Kidney (tissue), 14 donors: ENCODE measurements around the gene OTUB2. TPM values are rescaled to one million over a fixed set of nuclear protein-coding genes. Genes with fewer than 3 reads are reported as not detected.

Experiments used
- DNase-seq, 5 donors: peaks; one replicate each; pipeline ENCODE4 v3.0.0-alpha.2; 2013 to 2020
- FAIRE-seq: peaks from 2 replicates; lab custom pipeline; 2012; peaks lifted over from hg19 to GRCh38; lab: Jason Lieb, UNC
- H3K27ac ChIP-seq, 2 donors: one replicate each; pipeline ENCODE4 v1.7.0; 2013; ENCODE audit warnings: low read depth in 2 of 2, low read length in 2 of 2, inconsistent platforms in 1 of 2
- H3K27me3 ChIP-seq: one replicate; pipeline ENCODE4 v1.7.1; 2013; ENCODE audit warnings: low read length, inconsistent platforms; ENCODE audit not compliant: control insufficient read depth, insufficient read depth
- H3K36me3 ChIP-seq, 3 donors: one replicate each; pipeline versions ENCODE4 v1.7.0 to v1.7.1; 2013; ENCODE audit warnings: low read length in 3 of 3, control low read depth in 1 of 3, inconsistent platforms in 1 of 3; ENCODE audit not compliant: insufficient read depth in 3 of 3, control insufficient read depth in 2 of 3
- H3K4me1 ChIP-seq, 3 donors: one replicate each; pipeline versions ENCODE4 v1.7.0 to v1.7.1; 2013; ENCODE audit warnings: low read length in 3 of 3, inconsistent platforms in 1 of 3, low read depth in 1 of 3; ENCODE audit not compliant: control insufficient read depth in 2 of 3, insufficient read depth in 2 of 3
- H3K4me3 ChIP-seq, 3 donors: one replicate each; pipeline versions ENCODE4 v1.7.0 to v1.8.1; 2013; ENCODE audit warnings: low read length in 3 of 3, control low read depth in 1 of 3, inconsistent platforms in 1 of 3
- H3K9ac ChIP-seq, 3 donors: one replicate each; pipeline versions ENCODE4 v1.7.0 to v1.7.1; 2013; ENCODE audit warnings: low read length in 3 of 3, control low read depth in 1 of 3, inconsistent platforms in 1 of 3
- H3K9me3 ChIP-seq, 3 donors: one replicate each; pipeline versions ENCODE4 v1.7.0 to v1.7.1; 2013; ENCODE audit warnings: low read length in 3 of 3, control low read depth in 1 of 3, inconsistent platforms in 1 of 3; ENCODE audit not compliant: control insufficient read depth in 2 of 3, insufficient read depth in 1 of 3
- intact Hi-C: fragments of 100-400 bp; cut with DNase I; formaldehyde crosslinking; loops from one replicate; pipeline ENCODE4 v1.11.1; 2022
- polyA plus RNA-seq: library from polyadenylated mRNA; stranded (reverse); fragments of 350-450 nt; fragmentation: Illumina TruSeq; extraction: RNeasy Lipid Tissue Mini Kit (QIAGEN cat#74804); gene quantifications from one replicate; pipeline ENCODE4 v1.2.3, GENCODE V29; 2014; ENCODE audit warnings: low read depth, low replicate concordance; ENCODE audit not compliant: insufficient read depth
- total RNA-seq: library from RNA; stranded (reverse); fragmentation: NEBNext Ultra II Directional; extraction: Animal tissue kit (Norgen Biotek cat#: 25700); gene quantifications from one replicate; pipeline ENCODE4 v1.2.1, GENCODE V29; 2021
- TF ChIP-seq, protein P1 (sequence below): IDR thresholded peaks from 3 replicates; pipeline ENCODE4 v1.5.1; 2012; ENCODE audit warnings: mild to moderate bottlenecking, moderate library complexity, borderline replicate concordance; ENCODE audit not compliant: insufficient read depth; ENCODE audit errors: extremely low read depth
- donor health status: control.
- donor health status: control.
- donor health status: control.
- donor health status: control.
- donor health status: control.
- donor health status: DM: yes; HTN: yes; CAD: no.
- donor health status: Normal renal cell carcinoma (clear cell type).

The OTUB2 gene
- total and polyA plus RNA-seq, 2 donors from 2014 or later = 1.1 to 1.6 TPM

DNA sequence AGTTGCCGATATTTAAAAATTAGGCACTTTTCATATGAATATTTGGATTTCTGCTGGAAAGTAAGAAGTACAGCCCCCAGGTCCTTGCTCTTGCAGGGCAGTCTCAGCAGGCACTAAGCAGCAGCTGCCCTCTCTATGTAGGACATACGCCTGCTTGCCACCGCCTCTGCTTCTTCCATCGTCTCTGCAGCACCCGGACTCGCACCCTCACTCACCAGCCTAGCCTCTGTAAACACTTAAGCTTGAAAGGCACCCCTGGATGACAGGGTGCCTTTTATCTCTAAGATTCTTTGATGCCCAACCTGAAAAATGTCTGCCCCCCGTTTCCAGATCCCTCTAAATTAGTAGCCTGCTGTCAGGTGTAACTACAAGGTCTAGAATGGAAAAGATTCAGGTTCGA is 19.0 kb downstream of the OTUB2 start:
- Histone ChIP-seq H3K27me3 (no peaks in the 10 kb centered on the region), H3K9ac (no peak overlapping the region), H3K27ac (no peak overlapping the region), H3K4me1 (peaks cover 0 to under 1% (median 0%) of the 10 kb centered on the region in 3 donors), H3K9me3 (no peaks in the 10 kb centered on the region), H3K36me3 (peaks cover 3 to 38% (median 29%) of the 10 kb centered on the region in 3 donors), H3K4me3 (no peak overlapping the region)
- peak in 1 of 5 donors; percentile 15 for DNase-seq
- intact Hi-C loops = no loop called here
- TF ChIP-seq, protein P1, sequence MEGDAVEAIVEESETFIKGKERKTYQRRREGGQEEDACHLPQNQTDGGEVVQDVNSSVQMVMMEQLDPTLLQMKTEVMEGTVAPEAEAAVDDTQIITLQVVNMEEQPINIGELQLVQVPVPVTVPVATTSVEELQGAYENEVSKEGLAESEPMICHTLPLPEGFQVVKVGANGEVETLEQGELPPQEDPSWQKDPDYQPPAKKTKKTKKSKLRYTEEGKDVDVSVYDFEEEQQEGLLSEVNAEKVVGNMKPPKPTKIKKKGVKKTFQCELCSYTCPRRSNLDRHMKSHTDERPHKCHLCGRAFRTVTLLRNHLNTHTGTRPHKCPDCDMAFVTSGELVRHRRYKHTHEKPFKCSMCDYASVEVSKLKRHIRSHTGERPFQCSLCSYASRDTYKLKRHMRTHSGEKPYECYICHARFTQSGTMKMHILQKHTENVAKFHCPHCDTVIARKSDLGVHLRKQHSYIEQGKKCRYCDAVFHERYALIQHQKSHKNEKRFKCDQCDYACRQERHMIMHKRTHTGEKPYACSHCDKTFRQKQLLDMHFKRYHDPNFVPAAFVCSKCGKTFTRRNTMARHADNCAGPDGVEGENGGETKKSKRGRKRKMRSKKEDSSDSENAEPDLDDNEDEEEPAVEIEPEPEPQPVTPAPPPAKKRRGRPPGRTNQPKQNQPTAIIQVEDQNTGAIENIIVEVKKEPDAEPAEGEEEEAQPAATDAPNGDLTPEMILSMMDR = no peak
- FAIRE-seq = no peak

DNA sequence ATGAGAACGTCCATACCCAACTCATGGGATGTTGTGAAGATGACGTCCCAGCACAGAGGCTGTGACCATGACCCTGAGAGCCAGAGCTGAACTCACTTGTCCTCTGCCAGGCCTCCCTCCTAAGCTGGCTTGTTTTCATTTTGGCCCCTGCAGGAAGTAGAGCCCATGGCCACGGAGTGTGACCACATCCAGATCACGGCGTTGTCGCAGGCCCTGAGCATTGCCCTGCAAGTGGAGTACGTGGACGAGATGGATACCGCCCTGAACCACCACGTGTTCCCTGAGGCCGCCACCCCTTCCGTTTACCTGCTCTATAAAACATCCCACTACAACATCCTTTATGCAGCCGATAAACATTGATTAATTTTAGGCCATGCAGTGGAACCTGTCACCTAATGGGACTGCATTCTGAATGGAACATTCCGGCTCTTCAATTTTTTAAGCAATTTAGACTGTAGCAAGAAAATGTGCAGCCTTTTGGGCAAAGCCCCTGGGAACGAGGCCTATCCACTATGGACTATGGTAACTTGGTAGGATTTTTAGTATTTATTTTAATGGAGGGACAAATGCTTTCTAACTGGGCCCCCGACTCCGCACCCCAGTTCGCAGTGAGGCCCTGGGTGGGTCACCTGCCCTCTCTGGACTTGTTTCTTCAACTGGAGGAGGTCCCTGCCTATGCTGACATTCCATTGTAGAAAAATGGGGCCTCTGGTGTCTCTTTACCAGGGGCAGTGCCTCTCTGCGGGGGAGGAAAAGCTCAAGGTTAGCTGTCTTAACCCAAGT is 19.6 kb downstream of the OTUB2 start:
- TF ChIP-seq, protein P1 = no peak
- no peak overlapping the region for H3K9ac ChIP-seq
- intact Hi-C loops = no loop called here
- FAIRE-seq = no peak
- peaks cover 0 to 5% (median 2%) of the 10 kb centered on the region in 3 donors for H3K4me1 ChIP-seq
- H3K9me3 ChIP-seq = no peaks in the 10 kb centered on the region
- DNase-seq = peak in 1 of 5 donors; percentile 35
- peaks cover 5 to 43% (median 34%) of the 10 kb centered on the region in 3 donors for H3K36me3 ChIP-seq
- no peaks in the 10 kb centered on the region for H3K27me3 ChIP-seq
- no peak overlapping the region for H3K4me3 ChIP-seq
- H3K27ac ChIP-seq = no peak overlapping the region

DNA sequence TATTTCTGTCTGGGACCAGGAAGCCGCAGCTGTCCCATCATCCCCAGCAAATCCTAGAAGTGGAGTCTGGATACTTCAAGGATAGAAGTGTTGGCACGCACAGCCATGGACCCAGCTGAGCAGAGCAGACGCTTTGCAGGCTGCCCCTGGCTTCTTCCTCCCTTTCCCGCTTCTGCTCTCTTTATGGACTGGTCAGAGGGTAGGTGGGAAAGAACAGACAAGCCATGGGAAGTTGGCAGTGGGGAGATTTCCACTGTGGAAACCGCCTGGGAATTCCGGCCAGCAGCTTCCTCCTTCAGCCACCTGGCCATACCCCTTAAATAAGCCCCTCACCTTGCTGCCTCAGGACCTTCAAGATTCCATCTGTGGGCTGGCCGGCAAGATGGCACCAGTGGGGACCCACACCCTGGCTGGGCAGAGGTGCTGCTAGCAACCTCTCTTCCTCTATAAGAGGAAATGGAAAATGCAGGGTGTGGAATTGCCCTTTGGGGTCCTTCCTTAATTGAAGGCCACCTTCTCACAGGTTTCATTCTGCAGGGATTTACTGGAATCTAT is 20.6 kb downstream of the OTUB2 start:
- TF ChIP-seq, protein P1 = no peak
- DNase-seq (peak in 2 of 5 donors; percentile 0 to 21), FAIRE-seq (no peak)
- peaks cover 5 to 47% (median 38%) of the 10 kb centered on the region in 3 donors for H3K36me3 ChIP-seq
- no peak overlapping the region for H3K4me3 ChIP-seq
- H3K4me1 ChIP-seq = peaks cover 0 to 5% (median 5%) of the 10 kb centered on the region in 3 donors
- intact Hi-C loops = no loop called here
- no peaks in the 10 kb centered on the region for H3K27me3 ChIP-seq
- no peak overlapping the region for H3K27ac ChIP-seq
- H3K9me3 ChIP-seq = no peaks in the 10 kb centered on the region
- H3K9ac ChIP-seq = no peak overlapping the region
